ENCODE measurements around the gene FYN. TPM values are rescaled to one million over a fixed set of nuclear protein-coding genes. Genes with fewer than 3 reads are reported as not detected.

The FYN gene
- total RNA-seq, 1 donor = 106 TPM

DNA sequence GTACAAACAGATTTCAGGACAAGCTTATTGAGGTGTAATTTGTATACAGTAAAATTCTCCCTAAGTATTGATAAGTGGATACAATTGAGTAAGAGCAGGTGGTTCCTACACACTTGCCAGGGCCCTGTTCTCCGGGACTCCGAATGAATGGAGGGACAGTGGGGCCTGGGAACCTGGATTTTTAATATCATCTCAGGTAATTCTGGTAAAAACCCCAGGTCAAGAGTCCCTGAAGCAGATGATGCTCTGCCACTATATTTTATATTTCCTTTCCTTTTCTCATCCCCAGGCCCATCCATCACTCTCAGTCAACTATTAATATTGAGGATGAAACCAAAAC is 104.9 kb downstream of the FYN start:
- TF ChIP-seq, protein P1, sequence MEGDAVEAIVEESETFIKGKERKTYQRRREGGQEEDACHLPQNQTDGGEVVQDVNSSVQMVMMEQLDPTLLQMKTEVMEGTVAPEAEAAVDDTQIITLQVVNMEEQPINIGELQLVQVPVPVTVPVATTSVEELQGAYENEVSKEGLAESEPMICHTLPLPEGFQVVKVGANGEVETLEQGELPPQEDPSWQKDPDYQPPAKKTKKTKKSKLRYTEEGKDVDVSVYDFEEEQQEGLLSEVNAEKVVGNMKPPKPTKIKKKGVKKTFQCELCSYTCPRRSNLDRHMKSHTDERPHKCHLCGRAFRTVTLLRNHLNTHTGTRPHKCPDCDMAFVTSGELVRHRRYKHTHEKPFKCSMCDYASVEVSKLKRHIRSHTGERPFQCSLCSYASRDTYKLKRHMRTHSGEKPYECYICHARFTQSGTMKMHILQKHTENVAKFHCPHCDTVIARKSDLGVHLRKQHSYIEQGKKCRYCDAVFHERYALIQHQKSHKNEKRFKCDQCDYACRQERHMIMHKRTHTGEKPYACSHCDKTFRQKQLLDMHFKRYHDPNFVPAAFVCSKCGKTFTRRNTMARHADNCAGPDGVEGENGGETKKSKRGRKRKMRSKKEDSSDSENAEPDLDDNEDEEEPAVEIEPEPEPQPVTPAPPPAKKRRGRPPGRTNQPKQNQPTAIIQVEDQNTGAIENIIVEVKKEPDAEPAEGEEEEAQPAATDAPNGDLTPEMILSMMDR (IDR thresholded peaks at IDR 0.05; ENCODE audit: extremely low read depth, low read depth, low read length) = no peak
- Histone ChIP-seq H3K4me2 (ENCODE audit: insufficient read depth, low read length) (no peak overlapping the region), H4K20me1 (ENCODE audit: insufficient read depth, low read length) (no peaks in the 10 kb centered on the region), H3K79me2 (ENCODE audit: insufficient read depth, low read length) (peaks cover 76% of the 10 kb centered on the region), H3K27me3 (ENCODE audit: insufficient read depth, low read length) (no peaks in the 10 kb centered on the region), H3K27ac (ENCODE audit: low read depth, low read length) (no peak overlapping the region), H3K36me3 (ENCODE audit: insufficient read depth, low read length) (peaks cover 3% of the 10 kb centered on the region), H3K4me1 (ENCODE audit: insufficient read depth, low read length) (peaks cover 29% of the 10 kb centered on the region), H3K9me3 (ENCODE audit: low read depth, low read length) (no peaks in the 10 kb centered on the region), H3K4me3 (ENCODE audit: insufficient read depth, low read length) (no peak overlapping the region), H2AFZ (ENCODE audit: low read length) (no peak overlapping the region)
- no peak for DNase-seq (ENCODE audit: insufficient read length, low spot score, missing footprints)

GRCh38 chr6:111767752-111768430 is 105.4 kb downstream of the FYN start:
- H3K36me3 ChIP-seq (ENCODE audit: insufficient read depth, low read length) = peaks cover 3% of the 10 kb centered on the region
- no peak overlapping the region for H3K4me2 ChIP-seq (ENCODE audit: insufficient read depth, low read length)
- H3K4me3 ChIP-seq (ENCODE audit: insufficient read depth, low read length) = no peak overlapping the region
- no peak overlapping the region for H3K27ac ChIP-seq (ENCODE audit: low read depth, low read length)
- no peak overlapping the region for H2AFZ ChIP-seq (ENCODE audit: low read length)
- no peaks in the 10 kb centered on the region for H3K27me3 ChIP-seq (ENCODE audit: insufficient read depth, low read length)
- H3K9me3 ChIP-seq (ENCODE audit: low read depth, low read length) = no peaks in the 10 kb centered on the region
- H3K4me1 ChIP-seq (ENCODE audit: insufficient read depth, low read length) = peaks cover 34% of the 10 kb centered on the region
- H3K79me2 ChIP-seq (ENCODE audit: insufficient read depth, low read length) = peaks cover 80% of the 10 kb centered on the region
- TF ChIP-seq, protein P1 (IDR thresholded peaks at IDR 0.05; ENCODE audit: extremely low read depth, low read depth, low read length) = no peak
- no peaks in the 10 kb centered on the region for H4K20me1 ChIP-seq (ENCODE audit: insufficient read depth, low read length)
- no peak for DNase-seq (ENCODE audit: insufficient read length, low spot score, missing footprints)

GRCh38 chr6:111766201-111766857 is 106.9 kb downstream of the FYN start:
- no peak for DNase-seq (ENCODE audit: insufficient read length, low spot score, missing footprints)
- Histone ChIP-seq H3K36me3 (ENCODE audit: insufficient read depth, low read length) (peaks cover 3% of the 10 kb centered on the region), H3K27ac (ENCODE audit: low read depth, low read length) (peak overlapping the region; percentile 52), H3K4me3 (ENCODE audit: insufficient read depth, low read length) (no peak overlapping the region), H2AFZ (ENCODE audit: low read length) (no peak overlapping the region), H4K20me1 (ENCODE audit: insufficient read depth, low read length) (no peaks in the 10 kb centered on the region), H3K79me2 (ENCODE audit: insufficient read depth, low read length) (peaks cover 70% of the 10 kb centered on the region), H3K4me2 (ENCODE audit: insufficient read depth, low read length) (no peak overlapping the region), H3K4me1 (ENCODE audit: insufficient read depth, low read length) (peaks cover 41% of the 10 kb centered on the region), H3K27me3 (ENCODE audit: insufficient read depth, low read length) (no peaks in the 10 kb centered on the region), H3K9me3 (ENCODE audit: low read depth, low read length) (no peaks in the 10 kb centered on the region)
- TF ChIP-seq, protein P1 (IDR thresholded peaks at IDR 0.05; ENCODE audit: extremely low read depth, low read depth, low read length) = no peak

GRCh38 chr6:111765763-111766162 is 107.5 kb downstream of the FYN start:
- H3K27ac ChIP-seq (ENCODE audit: low read depth, low read length) = peak overlapping the region; percentile 52
- no peak overlapping the region for H3K4me2 ChIP-seq (ENCODE audit: insufficient read depth, low read length)
- H3K79me2 ChIP-seq (ENCODE audit: insufficient read depth, low read length) = peaks cover 68% of the 10 kb centered on the region
- H3K9me3 ChIP-seq (ENCODE audit: low read depth, low read length) = no peaks in the 10 kb centered on the region
- TF ChIP-seq, protein P1 (IDR thresholded peaks at IDR 0.05; ENCODE audit: extremely low read depth, low read depth, low read length) = no peak
- DNase-seq (ENCODE audit: insufficient read length, low spot score, missing footprints) = no peak
- no peak overlapping the region for H2AFZ ChIP-seq (ENCODE audit: low read length)
- no peaks in the 10 kb centered on the region for H3K27me3 ChIP-seq (ENCODE audit: insufficient read depth, low read length)
- H3K4me1 ChIP-seq (ENCODE audit: insufficient read depth, low read length) = peaks cover 47% of the 10 kb centered on the region
- no peaks in the 10 kb centered on the region for H4K20me1 ChIP-seq (ENCODE audit: insufficient read depth, low read length)
- H3K4me3 ChIP-seq (ENCODE audit: insufficient read depth, low read length) = no peak overlapping the region
- peaks cover under 1% of the 10 kb centered on the region for H3K36me3 ChIP-seq (ENCODE audit: insufficient read depth, low read length)
